Measurements from ENCODE around the gene TRMT1.

- TF ChIP-seq CTCF (IDR thresholded peaks at IDR 0.05) (no peak), POLR2A (IDR thresholded peaks at IDR 0.05) (no peak)
Measured at GRCh38 chr19:13078381-13078780, 38.2 kb downstream of the TRMT1 start.

Measured in uterus (tissue), 2 donors.